Ramos (cell line): ENCODE data around the gene HOXB7.

Experiments used
- in situ Hi-C: fragments of 300-500 bp; cut with MboI; formaldehyde crosslinking; loops from one replicate; pipeline ENCODE4 v1.14.3; 2022; ENCODE audit warnings: low sequenced_read_pairs; ENCODE audit not compliant: unreplicated experiment

Gene HOXB7

DNA sequence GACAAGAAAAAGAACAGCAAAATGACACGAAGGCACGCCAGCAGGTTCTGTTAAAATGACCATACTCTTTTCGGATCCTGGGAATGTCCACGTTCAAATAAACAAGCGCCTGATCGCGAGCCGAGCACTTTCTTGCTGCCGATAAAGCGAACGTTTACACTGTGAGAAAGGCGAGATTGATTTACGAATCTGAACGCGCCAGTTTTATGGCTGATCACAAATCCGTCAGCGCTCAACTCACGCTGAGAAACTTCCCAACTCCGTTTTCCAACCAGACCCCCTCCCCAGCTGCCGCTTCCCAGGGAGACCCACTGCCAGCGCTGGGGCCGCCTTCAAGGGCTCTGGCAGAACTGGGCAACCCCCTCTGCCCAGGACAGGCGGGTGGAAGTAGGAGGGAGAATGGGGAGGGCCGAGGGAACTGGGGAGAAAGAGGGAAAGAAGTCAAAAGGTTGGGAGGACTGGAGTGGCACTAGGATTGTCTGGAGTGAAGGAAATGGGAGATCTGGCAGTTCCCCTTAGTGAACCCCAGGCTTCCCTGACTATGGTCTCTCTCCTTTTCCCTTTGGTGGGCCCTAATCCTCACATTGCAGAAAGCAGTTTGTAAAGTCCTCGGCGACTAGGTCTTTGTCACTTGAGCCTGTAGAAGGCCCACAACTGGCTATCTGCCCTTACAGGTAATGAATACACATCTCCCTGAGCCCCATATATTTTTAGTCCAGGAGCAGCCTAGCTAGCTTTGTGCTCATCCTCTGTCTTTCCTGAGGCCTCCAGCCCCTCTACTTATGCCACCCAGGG is 39.6 kb downstream of the HOXB7 start:
- in situ Hi-C loops: no loop called here

DNA sequence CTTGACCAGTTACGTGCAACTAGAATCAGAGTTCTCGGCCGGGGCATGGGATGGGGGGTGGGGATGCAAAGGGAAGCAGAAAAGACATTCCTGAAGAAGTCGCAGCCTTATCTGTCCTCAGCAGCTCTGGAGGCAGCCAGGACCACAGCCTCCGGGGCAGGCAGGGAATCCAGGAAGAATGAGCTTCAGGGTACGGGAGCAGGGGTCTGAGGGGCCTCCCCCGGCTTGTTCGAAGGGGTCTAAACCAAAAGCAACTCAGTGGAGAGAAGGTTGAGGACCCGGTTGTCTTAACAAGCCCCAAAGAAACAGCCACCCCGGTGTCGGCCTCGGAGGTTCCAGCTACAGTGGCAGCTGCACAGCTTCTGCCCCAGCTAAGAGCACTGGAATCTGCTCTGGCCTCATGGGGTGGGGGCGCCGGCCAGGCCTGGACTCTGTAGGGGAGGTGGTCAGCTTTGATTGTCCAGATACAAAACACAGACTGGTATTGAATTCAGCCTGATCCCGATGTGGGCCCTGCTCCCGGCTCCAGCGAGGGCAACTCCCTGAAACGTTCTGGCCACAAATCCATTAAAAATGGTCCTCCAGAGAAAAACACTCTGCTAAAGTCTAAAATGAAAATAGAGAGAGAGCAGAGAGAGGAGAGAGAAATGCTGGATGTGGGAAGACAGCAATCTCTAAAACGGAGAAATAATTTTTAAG is 40.3 kb downstream of the HOXB7 start:
- in situ Hi-C loops: no loop called here

DNA sequence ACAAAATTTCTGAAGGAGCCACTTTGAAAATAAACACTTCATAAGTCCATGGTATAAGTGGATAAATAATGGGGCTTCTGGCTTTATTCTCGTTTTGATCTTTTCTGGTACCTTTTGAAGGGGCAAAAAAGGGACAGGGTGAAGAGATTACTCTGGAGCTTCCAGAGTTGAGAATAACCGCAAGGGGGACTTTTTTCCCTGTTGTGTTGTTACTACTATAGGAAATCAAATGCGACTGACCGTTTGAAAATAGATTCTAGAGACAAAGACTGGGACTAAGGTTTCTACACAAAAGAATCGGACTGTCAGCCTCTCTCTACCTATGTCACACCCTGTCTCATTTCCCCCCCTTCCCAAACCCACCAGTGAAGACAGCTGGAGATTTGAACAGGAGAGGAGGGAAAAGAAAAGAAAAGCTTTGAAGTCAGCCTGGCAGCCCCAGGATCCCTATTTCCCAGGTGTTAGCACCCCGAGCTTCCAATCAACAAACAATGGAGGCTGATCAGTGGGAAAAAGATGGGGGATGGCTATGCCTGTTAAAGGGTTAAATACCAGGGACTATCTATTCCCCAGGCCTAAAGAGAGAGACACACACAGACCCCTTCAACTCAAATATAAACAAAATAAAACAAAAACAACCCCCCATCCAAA is 41.0 kb downstream of the HOXB7 start:
- in situ Hi-C loops: no loop called here

DNA sequence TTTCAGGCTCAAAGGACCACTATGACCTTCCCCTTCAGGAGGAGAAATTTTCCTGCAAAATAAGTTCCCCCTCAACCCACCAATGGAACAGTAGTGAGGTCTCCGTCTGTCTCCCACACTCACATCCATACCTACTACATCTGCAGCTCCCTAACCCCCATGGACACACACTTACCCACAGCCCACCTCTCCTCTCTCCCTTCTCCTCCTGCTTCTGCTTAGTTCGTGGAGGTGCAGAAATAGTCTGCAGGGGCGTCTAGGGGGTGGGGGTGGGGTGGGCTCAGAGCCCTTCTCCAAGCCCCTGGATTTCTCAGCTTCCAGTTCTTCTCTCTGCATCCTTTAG is 41.6 kb downstream of the HOXB7 start:
- in situ Hi-C loops: no loop called here

DNA sequence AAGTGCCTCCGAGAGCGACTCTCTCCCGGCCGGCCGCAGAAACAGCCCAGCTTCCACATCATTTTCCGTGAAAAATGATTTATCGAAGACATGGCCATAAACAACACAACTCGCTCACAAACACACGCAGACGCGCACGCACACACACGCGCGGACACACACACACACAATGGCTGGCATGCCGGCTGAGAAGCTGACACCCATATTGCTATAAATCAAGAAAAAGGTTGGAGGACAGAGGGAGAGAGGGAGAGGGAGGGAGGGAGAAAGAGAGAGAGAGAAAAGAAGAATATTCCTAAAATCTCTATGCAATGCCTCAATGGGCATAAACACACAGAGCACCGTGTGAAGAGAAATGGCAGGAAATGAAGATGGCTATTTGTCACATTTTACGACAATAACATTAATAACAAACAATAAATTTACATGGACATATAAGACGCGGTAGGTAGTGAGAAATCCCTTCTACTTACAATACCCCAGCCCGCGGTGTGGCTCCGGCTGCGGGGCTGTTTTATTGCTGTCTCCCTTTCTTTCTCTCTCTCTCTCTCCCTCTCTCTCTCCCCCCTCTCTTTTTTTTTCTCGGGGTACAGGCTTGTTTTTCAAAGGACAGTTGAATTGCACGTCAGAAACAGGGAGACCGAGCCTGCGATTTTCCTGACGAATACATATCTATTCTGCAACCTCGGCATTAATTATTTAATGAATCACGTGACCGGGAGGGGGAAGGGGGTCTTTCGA is 42.1 kb downstream of the HOXB7 start:
- in situ Hi-C loops: no loop called here

DNA sequence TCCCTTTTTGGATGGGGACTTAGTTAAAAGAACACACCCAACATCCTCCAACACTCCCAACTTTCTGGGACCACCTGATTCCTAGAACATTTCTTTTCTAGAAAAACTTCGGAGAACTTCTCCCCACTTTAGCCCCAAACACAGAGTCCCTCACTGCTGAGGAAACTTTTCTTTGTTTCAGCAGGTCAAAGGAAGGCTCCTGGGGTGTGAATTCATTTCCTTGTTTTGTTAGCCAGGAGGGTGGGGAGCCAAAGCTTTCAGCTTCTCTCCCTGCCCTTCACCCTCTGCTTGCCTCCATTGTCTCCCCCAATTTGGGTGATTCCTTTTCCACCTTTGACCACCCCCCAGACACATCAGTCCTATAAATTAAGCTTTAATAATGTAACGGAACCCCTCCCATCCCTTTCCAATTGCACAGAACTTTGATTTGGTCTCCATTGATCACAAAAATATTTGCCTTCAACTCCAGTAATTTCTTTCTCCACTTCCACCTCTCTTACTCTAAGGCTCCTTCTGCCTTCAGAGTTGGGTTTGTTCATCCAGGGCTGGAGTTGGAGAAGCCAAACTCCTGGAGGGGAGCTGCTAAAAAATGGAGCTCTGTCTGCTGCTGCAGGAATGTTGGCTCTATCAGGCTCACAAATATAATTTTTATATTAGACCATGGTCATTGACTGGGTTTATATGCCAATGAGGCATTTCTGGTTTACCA is 43.0 kb downstream of the HOXB7 start:
- in situ Hi-C loops: no loop called here

DNA sequence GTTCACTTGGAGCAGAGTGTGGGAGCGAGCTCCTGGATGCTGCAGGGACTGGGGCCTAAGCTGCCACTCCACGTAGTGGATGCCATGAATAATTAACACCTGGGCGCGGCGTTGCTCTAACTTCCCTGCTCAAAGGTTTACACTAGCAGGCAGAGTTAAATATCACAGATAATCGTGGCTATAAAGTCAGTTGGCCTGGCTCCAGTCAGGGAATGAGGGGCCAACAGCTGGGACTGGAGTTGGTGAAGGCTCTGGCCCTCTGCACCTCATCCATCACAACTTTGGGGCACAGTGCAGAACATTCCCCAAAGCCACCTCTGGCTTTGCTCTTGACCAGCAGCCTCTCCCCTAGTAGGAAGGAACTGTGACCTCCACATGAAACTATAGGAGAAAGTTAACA is 43.6 kb downstream of the HOXB7 start:
- in situ Hi-C loops: no loop called here

DNA sequence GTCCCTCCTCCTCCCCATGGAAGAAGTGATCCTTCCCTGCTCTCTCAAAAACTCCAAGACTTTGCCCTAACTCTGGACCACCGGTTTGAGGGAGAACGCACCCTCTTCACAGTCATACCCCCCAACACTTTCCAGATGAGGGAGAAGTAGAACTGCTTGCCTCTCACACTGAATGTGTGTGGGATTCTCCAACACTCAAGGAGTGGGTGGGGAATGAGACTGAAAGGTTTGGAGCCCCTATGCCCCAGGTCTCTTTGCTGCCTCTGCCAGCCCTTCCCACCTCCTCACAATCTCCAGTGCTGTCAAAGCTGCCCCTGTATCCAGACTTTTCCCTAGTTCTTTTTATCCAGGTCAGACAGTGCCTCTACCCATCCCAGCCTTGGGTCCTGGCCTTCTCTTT is 44.1 kb downstream of the HOXB7 start:
- in situ Hi-C loops: no loop called here

DNA sequence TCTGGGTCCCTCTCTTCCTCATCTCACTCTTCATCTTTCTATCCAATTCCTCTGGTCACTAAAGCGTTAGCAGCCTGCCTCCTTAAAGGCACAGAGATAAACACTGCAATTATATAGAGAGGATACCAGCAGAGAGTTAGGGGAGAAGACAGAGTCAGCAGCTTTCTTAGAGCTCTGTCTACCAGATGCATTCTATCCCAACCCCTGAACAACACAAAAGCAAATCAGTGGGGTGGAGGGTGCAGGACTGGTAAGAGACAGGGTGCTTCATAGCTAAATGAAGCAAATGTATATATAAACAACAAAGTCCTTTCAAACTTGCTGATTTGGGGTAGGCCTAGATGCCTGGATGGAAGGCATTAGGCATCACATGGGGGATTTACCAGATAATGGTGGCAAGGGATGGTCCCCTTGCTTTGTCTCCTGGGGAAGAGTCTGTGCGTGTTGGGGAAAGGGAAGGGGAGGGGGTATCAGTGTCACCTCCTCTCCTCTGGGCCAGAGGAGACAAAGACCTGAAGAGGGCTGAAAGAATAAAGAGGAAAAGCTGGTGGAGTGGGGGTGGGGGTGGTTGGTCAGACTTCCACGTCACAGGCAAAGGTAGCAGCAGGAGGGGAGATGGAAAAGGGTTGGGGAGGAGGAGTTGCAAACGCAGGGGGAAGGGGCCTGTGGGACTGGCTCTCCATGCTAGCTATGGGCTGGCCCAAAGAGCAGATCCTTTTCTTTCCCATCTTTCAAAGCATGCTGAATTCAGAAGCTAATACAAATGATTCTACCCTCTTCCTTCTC is 44.7 kb downstream of the HOXB7 start:
- in situ Hi-C loops: no loop called here

DNA sequence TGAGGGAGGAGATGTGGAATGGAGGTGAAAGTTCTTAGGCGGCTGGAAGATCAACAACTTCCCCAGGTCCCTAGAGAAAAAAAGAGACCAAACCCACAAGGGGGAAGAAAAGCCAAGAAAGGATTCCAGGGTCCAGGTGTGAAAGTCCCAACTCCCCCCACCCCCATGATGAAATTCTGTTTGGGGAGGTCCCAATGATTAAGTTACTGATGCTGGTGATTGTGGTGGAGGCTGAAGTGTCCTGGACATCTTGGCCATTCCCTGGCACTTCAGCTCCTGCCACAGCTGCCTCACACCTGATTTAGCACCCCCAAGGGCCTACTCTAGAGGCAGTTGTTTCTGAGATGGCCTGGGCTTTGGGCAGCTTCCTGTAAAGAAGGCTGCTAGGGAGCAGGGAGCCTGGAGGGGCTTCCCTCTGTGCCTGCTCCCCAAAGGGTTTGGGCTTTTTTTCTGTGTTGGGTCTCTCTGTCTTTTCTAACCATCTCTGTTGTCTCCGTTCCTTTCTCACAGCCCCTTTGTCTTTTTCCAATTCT is 45.7 kb downstream of the HOXB7 start:
- in situ Hi-C loops: no loop called here

DNA sequence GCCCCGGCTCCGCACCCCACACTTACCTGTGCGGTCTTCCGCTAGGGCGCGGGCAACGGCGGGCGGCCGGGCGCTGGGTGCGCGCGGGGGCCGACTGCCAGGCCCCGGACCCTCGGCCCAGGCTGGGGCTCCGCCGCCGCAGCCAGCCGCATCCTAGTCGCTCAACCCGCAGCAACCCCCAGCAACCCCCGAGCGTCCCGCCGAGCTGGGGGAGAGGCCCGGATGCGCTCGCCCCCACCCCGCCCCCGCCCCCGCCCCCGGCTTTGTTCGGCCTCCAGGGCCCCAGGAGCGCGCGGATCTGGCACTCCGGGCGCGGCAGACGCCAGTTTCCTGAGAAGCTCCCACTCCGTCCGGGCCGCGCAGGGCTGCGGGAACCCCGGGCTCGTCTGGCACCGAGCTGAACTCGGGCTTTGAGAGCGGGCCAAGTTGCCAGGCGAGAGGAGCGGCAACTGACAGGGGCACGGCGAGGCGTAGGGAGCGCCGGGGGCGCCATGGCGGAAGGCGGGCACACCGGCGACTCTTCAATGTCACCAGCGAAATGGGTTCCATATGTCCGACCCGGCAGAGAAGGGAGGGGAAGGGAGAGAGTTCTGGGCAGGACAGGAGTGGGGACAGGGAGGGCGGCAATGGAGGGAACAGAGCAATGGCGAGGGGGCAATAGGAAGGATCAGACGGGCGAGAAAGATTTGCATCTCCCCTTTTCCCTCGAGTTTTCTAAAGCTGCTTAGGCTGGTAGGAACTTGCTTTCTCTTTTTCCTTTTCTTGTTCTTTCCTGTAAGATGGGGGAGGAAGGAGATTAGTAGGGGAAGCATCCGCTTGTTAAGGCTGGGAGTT is 46.4 kb downstream of the HOXB7 start:
- in situ Hi-C loops: no loop called here

DNA sequence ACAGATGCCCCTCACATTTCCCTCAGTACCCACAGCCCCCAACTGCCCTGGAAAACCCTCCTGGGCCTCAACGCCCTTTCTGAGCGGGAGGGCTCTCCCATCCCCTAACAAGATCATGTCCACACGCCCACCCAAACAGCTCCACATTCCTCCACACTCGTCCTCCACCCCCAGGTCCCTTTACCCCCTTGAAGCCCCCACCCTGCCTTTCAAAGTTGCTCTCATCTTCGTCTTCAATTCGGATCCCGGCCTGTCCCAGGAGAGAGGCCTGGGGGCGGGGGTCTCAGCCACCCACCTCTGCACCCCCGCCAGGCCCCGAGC is 47.0 kb downstream of the HOXB7 start:
- in situ Hi-C loops: no loop called here

DNA sequence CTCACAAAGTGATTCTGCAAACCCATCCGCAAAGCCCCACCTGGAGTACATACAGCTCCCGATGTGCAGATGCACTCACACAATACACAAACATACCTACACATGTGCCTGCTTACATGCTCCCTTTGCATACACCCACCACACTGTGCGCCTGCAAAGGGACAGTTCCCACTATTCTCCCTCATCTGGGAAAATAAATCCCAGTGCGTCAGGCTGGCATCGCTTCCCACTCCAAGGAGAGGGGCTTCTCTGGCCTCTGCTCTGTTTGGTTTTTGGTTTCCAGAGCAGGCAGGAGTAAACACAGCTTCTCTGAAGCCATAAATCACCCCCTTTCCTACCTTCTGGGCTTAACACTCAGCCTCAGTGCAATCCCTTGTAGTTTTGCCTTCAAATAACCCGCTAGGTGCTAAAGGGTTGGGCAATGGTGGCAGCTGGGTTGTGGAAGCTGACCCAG is 47.4 kb downstream of the HOXB7 start:
- in situ Hi-C loops: no loop called here

DNA sequence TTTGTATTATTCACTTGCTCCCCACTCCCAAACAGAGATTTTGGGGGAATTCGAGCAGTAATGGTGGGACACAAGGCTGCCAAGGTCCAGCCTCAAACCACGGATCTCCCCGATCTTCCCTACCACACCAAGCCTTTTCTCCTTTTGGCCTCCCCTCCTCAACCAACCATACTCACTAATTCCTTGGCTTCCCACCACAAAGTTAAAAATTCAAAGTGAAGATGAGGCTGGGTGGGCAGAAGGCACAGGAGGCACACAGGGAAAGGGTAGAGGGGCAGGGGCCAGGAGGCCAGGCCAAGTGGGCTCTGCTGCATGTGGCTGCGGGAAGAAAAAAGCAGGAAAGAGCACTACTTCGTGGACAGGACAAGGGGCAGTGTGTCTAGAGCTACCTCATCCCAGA is 47.9 kb downstream of the HOXB7 start:
- in situ Hi-C loops: no loop called here

DNA sequence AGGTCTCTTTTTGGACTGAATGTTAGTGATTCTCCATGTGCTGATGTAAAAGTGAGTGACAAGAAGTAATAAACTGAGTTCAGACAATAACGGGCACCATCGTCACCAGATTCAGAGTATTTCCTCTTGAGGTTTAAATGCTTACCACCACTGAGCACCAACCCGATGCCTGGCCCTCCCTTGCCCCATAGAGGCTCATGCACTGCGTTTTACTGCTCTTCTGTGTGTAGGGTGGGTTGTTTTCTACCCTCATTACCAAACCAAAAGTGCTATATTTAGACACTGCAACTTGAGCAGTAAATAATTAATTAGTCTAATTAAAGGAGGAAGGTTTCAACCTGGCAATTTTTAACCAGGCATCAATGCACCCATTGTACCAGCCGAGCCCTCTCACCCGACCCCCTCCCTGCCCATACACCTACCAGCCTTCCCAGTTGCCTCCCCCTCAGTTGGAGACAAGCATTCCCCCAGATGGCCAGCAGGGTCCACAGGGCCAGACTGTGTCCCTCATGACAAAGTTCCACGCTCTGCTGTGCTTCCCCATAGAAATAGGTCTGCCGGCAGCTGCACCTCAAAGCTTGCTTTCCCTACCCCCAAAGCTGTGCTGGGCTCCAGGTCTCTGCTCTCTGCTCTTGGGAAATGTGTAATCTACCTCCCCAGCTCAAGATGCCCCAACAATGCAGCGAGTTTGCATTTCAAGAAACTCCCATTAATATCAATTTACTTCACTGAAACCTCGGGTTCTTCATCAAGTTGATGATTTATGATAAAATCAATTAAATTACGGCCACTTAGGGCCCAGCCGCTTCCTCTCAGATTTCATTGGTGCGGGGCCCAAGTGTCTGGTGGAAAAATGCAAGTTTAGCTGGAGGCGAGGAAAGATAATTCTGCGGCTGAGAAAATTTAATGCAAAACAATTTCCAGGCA is 48.7 kb downstream of the HOXB7 start:
- in situ Hi-C loops: no loop called here

DNA sequence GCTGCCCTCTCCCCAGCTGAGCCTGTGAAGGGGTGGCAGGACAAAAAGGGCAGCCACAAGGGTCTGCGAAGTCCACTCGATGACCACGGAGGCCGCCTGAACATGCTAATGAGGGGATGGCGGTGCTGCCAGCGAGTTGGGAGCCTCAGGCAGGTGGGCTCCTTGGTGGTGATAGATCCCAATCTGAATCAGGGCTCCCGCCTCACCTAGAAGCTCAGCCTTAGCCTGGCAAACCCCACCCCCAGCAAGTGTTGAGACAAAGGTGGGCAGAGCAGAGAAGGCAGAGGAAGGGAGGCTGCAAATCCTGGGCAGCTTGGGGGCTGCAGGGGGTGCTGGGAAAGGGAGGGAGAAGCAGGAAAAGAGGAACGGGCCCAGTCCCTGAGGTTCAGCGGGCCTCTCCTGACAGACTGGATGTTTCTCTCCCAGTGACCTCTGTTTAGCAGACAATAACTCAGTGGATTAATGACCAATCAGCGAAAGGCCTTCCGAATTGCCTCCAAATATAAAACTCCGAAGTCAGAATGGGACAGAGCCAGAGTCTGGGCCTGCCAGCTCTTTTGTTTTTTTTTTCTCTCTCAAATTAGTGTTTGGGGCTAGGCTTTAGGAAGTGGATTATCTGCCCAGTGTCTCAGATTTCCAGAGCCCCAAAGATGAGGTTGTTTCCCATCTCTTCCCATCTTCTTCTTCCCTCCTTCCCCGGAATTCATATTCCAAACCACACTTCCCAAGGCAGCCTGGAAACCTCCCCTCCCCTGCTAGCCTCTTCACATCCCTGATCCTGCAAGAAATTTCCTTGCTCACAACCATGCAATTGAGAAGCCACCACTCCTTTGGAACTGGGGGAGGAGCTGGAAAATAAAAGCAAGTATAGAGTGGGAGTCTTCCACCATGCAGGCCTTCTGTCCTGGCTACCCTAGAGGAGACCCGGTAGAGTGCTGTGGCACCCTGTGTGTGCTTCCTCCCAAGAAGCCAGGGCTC is 50.7 kb downstream of the HOXB7 start:
- in situ Hi-C loops: no loop called here
